Hepatocyte (in vitro differentiated cells): Measurements from ENCODE around the gene PVALEF.

Experiments
- EZH2 ChIP-seq: fragments of 200-600 bp; sonication (generic); IDR thresholded peaks from 2 replicates; pipeline ENCODE4 v1.6.1; 2016; ENCODE audit warnings: antibody characterized with exemption, mild to moderate bottlenecking, borderline replicate concordance
- TF ChIP-seq, protein P1 (sequence below): fragments of 200-600 bp; sonication (generic); IDR thresholded peaks from 2 replicates; pipeline ENCODE4 v1.5.1; 2016; ENCODE audit warnings: antibody characterized with exemption, mild to moderate bottlenecking; ENCODE audit not compliant: poor library complexity

DNA sequence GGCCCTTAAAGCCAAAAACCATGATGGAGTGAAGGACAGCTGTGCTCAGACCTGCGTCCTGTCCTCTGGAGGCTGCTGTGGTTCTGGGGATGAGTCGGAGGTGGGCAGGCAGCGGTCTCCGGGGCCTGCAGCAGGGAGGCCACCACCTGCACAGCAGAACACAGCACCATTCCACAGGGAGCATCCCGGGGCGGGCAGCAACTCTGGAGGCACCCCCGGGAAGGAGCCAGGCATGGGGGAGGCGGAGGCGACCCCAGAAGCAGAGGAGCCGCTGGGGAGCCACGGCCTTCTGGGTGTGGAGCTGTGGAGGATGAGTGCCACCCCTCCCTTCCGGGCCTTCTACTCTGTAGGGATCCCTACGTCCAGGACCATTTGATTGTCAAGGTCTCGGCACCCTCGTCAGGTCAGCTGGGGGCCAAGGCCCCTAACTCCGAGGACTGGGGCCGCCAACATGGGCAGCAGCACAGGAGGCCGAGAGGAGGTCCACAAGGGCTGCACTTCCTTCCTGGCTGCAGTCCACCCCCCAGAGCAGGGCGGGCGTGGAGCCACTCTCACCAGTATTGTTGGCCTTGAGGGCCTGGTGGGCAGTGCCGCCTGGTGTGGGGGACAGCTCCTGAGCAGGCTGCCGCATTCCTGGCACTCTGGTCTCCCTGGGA, 33.6 kb downstream of the PVALEF start:
- TF ChIP-seq, protein P1, sequence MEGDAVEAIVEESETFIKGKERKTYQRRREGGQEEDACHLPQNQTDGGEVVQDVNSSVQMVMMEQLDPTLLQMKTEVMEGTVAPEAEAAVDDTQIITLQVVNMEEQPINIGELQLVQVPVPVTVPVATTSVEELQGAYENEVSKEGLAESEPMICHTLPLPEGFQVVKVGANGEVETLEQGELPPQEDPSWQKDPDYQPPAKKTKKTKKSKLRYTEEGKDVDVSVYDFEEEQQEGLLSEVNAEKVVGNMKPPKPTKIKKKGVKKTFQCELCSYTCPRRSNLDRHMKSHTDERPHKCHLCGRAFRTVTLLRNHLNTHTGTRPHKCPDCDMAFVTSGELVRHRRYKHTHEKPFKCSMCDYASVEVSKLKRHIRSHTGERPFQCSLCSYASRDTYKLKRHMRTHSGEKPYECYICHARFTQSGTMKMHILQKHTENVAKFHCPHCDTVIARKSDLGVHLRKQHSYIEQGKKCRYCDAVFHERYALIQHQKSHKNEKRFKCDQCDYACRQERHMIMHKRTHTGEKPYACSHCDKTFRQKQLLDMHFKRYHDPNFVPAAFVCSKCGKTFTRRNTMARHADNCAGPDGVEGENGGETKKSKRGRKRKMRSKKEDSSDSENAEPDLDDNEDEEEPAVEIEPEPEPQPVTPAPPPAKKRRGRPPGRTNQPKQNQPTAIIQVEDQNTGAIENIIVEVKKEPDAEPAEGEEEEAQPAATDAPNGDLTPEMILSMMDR, result no peak
- no peak for TF ChIP-seq EZH2
